ENCODE measurements around the gene SPACA1. TPM values are rescaled to one million over a fixed set of nuclear protein-coding genes. Genes with fewer than 3 reads are reported as not detected.

SPACA1 gene
- total and polyA plus RNA-seq, 2 of the 8 experiments (the other 6 are each of a cell fraction or from before 2014, with no cell fraction given) = not detected

GRCh38 chr6:88008411-88008810, 39.2 kb upstream of the SPACA1 start:
- no peaks in the 10 kb centered on the region for H3K27me3 ChIP-seq (replicated peaks in 1 of 4; ENCODE audit: control insufficient read depth in 3 of 4, extremely low read depth in 1 of 4, insufficient read depth in 3 of 4, low read length in 3 of 4)
- no peak overlapping the region for H4K5ac ChIP-seq (ENCODE audit: insufficient read length, low read depth, low read length)
- no peak overlapping the region for H2BK12ac ChIP-seq (ENCODE audit: low read depth, low read length)
- FAIRE-seq (no peak), DNase-seq (ENCODE audit: low read depth in 1 of 2, low spot score in 2 of 2) (no peak)
- H3K18ac ChIP-seq (ENCODE audit: extremely low read depth, low read length) = no peak overlapping the region
- no peak overlapping the region for H2AFZ ChIP-seq (ENCODE audit: low read length)
- no peaks in the 10 kb centered on the region; a peak in 1 of 7 replicates for H3K4me1 ChIP-seq (replicated peaks in 1 of 4; ENCODE audit: control insufficient read depth in 3 of 4, insufficient read depth in 4 of 4, low read length in 3 of 4)
- H2BK120ac ChIP-seq (replicated peaks; ENCODE audit: low read depth, low read length) = no peak overlapping the region
- no peak overlapping the region for H3K14ac ChIP-seq (ENCODE audit: insufficient read length)
- no peak overlapping the region for H4K91ac ChIP-seq (replicated peaks; ENCODE audit: insufficient read length, low read length)
- H2BK15ac ChIP-seq (ENCODE audit: low read length) = no peak overlapping the region
- H2BK5ac ChIP-seq (ENCODE audit: low read depth, low read length) = no peak overlapping the region
- POLR2A ChIA-PET (ENCODE audit: partially characterized antibody) = no interaction called here
- no peaks in the 10 kb centered on the region for H3K79me2 ChIP-seq (ENCODE audit: control insufficient read depth in 1 of 2, insufficient read depth in 2 of 2, low read length in 2 of 2)
- H4K20me1 ChIP-seq (replicated peaks in 1 of 2; ENCODE audit: control insufficient read depth in 1 of 2, insufficient read depth in 2 of 2, low read length in 2 of 2) = no peaks in the 10 kb centered on the region
- 91% methylated on average over 4 of the region's 4 CpGs; no CpG with 5 or more reads in 1 of the 2 experiments for WGBS, 2 experiments (ENCODE audit: extremely low coverage in 1 of 2, insufficient coverage in 1 of 2, insufficient read length in 1 of 2, insufficient replicate concordance in 2 of 2, low coverage in 1 of 2, low lambda C conversion rate in 2 of 2, missing lambda C conversion rate in 1 of 2)
- no peak overlapping the region for H3K4me2 ChIP-seq (ENCODE audit: insufficient read depth in 1 of 2, low read depth in 2 of 2, low read length in 2 of 2)
- H3K4me3 ChIP-seq (ENCODE audit: extremely low read depth in 1 of 4, insufficient read depth in 2 of 4, low read depth in 3 of 4, low read length in 4 of 4) = no peak overlapping the region
- H3K79me1 ChIP-seq (ENCODE audit: low read depth, low read length) = no peaks in the 10 kb centered on the region
- no peak overlapping the region for H3K23ac ChIP-seq (ENCODE audit: insufficient read length)
- H3K9ac ChIP-seq (replicated peaks in 1 of 4; ENCODE audit: extremely low read depth in 1 of 4, low read depth in 3 of 4, low read length in 3 of 4) = no peak overlapping the region
- H3K23me2 ChIP-seq (ENCODE audit: low read depth, low read length) = no peaks in the 10 kb centered on the region
- H3K9me3 ChIP-seq (ENCODE audit: insufficient read depth in 2 of 2, low read depth in 1 of 2, low read length in 1 of 2) = no peaks in the 10 kb centered on the region
- H3K27ac ChIP-seq (ENCODE audit: low read depth, low read length) = no peak overlapping the region
- CTCF ChIA-PET (ENCODE audit: partially characterized antibody) = interaction anchor here (0.8 kb wide), 1 partner anchor 13 kb away, joined by 3 read pairs; no protein-coding TSS in a partner anchor
- no peak overlapping the region for H2AK5ac ChIP-seq (ENCODE audit: low read depth, low read length)
- H2BK20ac ChIP-seq (ENCODE audit: low read length) = no peak overlapping the region
- H3K36me3 ChIP-seq (ENCODE audit: control insufficient read depth in 2 of 4, insufficient read depth in 4 of 4, low read length in 3 of 4) = no peaks in the 10 kb centered on the region
- H4K8ac ChIP-seq (ENCODE audit: extremely low read depth, insufficient read depth, low read length) = no peak overlapping the region
- no peak overlapping the region for H3K4ac ChIP-seq (replicated peaks; ENCODE audit: insufficient read length, low read depth, low read length)
- no peak overlapping the region for H3K56ac ChIP-seq (replicated peaks; ENCODE audit: insufficient read length, low read depth, low read length)
- TF ChIP-seq E2F6 (IDR thresholded peaks at IDR 0.05) (no peak), SAP30 (IDR thresholded peaks at IDR 0.05; ENCODE audit: insufficient read depth, insufficient replicate concordance, low read length) (no peak), EP300 (IDR thresholded peaks at IDR 0.05; ENCODE audit: borderline replicate concordance in 1 of 2, low read depth in 2 of 2, low read length in 2 of 2) (no peak), MAX (IDR thresholded peaks at IDR 0.05) (no peak), NRF1 (IDR thresholded peaks at IDR 0.05; ENCODE audit: low read depth, low read length) (no peak), RAD21 (IDR thresholded peaks at IDR 0.05 in 1 of 2, conservative IDR thresholded peaks at IDR 0.05 in 1 of 2; ENCODE audit: low read depth in 2 of 2, low read length in 2 of 2) (no peak)

Measured in H1 (cell line).